ENCODE results near the gene KAZN.

Gene KAZN

DNA sequence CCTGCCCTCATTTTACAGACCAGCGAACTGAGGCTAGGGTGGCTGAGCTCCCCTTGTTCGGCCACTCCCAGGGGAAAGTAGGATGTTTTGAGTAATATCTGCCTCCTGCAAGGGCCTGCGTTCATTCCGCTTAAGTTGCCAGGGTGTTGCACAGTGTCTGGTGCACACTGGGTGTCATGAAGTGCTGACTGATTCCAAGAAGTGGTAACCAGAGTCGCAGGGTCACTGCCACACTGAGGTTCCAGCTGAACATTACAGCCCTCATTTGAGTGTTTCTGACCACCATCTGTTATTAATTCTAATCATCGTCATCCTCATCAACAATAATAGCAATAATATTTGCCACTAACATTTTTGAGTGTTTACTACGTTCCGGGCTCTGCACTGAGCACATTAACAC lies 250.6 kb downstream of the KAZN start:
- DNase-seq (ENCODE audit: low read depth, low spot score): no peak
- no peak overlapping the region for H3K4me3 ChIP-seq (ENCODE audit: low read length)

GRCh38 chr1:14850563-14850962 lies 252.1 kb downstream of the KAZN start:
- H3K4me3 ChIP-seq (ENCODE audit: low read length): no peak overlapping the region
- no peak for DNase-seq (ENCODE audit: low read depth, low spot score)

DNA sequence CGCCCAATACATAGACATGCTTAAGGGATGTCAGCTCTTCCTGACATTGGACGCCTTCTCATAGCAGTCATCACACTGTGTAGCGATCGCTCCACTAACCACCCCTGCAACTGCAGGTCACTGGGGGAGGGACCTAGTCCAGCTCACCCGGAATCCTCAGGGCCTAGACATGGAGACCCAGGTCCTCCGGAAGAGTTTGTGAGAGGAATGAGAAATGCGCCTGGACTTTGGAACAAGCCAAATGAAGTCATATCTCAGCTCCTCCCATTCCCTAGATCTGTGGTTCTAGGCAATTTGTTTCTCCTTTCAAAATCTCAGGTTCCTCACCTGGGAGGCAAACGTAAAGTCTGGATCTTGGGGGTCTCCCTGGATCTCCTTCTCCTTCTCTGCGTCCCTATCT lies 253.3 kb downstream of the KAZN start:
- DNase-seq (ENCODE audit: low read depth, low spot score): no peak
- no peak overlapping the region for H3K4me3 ChIP-seq (ENCODE audit: low read length)

DNA sequence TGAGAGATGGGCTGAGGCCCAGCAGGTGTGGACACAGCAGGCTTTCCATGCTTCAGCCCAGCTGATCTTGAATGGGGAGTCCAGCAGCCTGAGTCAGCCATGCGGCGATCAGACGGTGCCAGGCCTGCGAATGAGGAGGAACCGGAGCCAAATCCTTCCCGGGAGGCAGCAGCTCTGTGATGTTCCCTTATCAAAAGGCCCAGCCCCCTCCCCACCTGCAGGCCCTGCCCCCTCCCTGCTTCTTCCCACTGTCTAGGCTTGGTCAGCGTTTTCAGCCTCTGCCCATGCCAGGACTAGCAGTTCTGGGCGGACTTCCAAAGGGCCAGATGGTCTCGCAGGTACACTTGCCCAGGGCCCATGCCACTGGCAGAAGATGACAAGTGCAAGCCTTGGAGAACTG lies 253.8 kb downstream of the KAZN start:
- DNase-seq (ENCODE audit: low read depth, low spot score): no peak
- H3K4me3 ChIP-seq (ENCODE audit: low read length): no peak overlapping the region

DNA sequence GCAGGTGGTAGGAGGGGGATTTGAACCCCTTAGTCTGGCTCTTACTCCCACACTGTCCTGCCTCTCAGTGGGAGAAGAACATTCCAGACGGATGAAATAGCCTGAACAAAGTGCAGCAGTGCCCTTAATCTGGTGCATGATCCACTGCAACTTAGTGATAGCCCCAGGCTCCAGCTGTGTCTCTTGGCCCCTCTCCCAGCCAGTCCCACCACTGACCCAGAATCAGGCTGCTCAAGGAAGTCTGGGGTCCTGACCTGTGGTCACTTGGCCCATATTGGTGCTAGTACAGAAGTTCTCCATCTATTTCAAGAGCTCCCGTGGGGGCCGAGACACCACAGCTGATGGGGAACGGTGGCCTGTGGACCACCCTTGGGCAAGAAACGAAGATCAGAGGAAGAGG lies 255.0 kb downstream of the KAZN start:
- H3K4me3 ChIP-seq (ENCODE audit: low read length): no peak overlapping the region
- DNase-seq (ENCODE audit: low read depth, low spot score): no peak

- no peak overlapping the region for H3K4me3 ChIP-seq (ENCODE audit: low read length)
- DNase-seq (ENCODE audit: low read depth, low spot score): no peak
Observed at GRCh38 chr1:14855268-14855667, 256.8 kb downstream of the KAZN start.

- H3K4me3 ChIP-seq (ENCODE audit: low read length): no peak overlapping the region
- DNase-seq (ENCODE audit: low read depth, low spot score): no peak
Observed at GRCh38 chr1:14855801-14856200, 257.3 kb downstream of the KAZN start.

GRCh38 chr1:14857436-14858195 lies 259.1 kb downstream of the KAZN start:
- no peak overlapping the region for H3K4me3 ChIP-seq (ENCODE audit: low read length)
- DNase-seq (ENCODE audit: low read depth, low spot score): no peak

GRCh38 chr1:14862114-14862771 lies 263.8 kb downstream of the KAZN start:
- H3K4me3 ChIP-seq (ENCODE audit: low read length): no peak overlapping the region
- no peak for DNase-seq (ENCODE audit: low read depth, low spot score)

DNA sequence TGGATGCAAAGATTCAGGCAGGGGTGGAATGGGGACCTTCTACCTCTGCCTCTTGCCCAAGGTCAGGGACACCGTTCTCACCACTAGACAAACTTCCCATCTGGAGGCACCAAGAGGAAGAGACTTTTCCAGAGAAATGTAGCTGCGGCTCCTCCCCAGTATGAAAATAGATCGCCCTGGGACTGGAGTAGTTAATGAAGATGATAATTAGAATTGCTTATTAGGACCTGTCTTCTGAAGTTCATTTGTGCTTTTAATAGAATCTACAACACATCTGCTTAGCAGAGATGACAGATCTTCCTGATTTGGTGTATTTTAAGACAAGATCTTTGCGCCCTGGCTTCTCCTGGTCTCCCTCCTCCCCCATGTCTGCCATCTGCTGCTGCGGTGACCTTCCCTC lies 266.6 kb downstream of the KAZN start:
- no peak for DNase-seq (ENCODE audit: low read depth, low spot score)
- no peak overlapping the region for H3K4me3 ChIP-seq (ENCODE audit: low read length)

DNA sequence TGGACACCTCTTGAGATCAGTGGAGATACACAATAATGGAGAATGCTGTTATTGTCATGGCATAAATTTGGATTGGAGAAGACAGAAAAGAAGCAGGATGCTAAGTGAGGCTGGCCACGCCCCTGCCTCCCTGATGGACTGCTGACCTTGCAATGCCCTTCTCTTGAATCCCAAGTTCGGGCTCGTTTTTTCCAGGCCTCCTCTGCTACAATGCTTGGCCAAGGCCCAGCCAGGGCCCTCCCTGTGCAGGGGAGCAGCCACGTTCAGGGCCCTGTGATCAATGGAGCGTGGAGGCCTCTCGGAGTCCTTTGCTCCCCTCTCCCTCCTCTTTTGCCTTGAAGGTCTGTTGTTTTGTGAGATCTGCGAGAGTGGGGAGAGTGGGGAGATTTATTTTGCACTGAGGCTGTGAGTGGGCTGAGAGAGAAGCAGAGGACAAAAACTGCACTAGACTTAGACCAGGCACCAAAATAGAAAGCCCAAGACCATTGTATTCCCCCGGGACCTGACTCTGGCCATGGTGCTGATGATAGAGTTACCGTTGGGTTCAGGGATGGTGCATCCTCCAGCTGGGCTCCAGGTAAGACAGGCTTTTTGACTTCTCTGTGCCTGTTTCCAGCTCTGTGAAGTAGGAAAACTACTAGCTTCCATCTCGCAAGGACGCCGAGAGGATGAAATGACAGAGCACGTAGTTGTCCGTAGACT lies 268.6 kb downstream of the KAZN start:
- H3K4me3 ChIP-seq (ENCODE audit: low read length): no peak overlapping the region
- DNase-seq (ENCODE audit: low read depth, low spot score): no peak

GRCh38 chr1:14869187-14869586 lies 270.7 kb downstream of the KAZN start:
- no peak for DNase-seq (ENCODE audit: low read depth, low spot score)
- H3K4me3 ChIP-seq (ENCODE audit: low read length): no peak overlapping the region

GRCh38 chr1:14871218-14871970 lies 272.9 kb downstream of the KAZN start:
- no peak for DNase-seq (ENCODE audit: low read depth, low spot score)
- H3K4me3 ChIP-seq (ENCODE audit: low read length): no peak overlapping the region

DNA sequence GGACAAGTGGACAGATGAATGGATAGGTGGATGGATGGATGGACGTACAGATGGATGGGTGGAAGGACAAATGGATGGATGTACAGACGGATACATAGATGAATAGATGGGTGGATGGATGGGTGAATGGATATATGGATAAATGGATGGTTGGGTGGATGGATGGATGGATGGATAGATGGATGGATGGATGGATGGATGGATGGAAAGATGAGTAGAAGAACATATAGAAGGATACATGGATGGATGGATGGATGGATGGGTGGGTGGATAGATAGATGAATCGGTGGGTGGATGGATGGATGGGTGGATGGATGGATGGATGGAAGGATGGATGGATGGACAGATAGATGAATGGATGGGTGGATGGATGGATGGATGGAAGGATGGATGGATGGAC lies 274.3 kb downstream of the KAZN start:
- no peak overlapping the region for H3K4me3 ChIP-seq (ENCODE audit: low read length)
- no peak for DNase-seq (ENCODE audit: low read depth, low spot score)

DNA sequence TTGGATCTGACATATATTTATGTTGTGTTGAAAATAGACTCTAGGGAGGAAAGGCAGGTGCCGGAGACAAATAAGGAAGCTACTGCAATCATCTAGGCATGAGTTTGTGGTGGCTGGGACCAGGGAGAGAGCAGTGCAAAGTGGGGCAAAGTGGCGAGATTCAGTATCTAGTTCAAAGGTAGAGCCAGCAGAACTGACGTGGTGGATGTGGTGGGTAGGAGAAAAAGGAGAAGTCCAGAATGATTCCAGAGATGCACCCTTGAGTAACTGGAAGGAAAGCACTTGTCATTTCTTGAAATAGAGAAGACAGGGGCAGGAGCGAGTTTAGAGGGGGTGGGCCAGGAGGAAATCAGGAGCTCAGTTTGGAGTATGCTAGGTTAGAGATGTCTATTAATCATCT lies 275.2 kb downstream of the KAZN start:
- H3K4me3 ChIP-seq (ENCODE audit: low read length): no peak overlapping the region
- DNase-seq (ENCODE audit: low read depth, low spot score): no peak

DNA sequence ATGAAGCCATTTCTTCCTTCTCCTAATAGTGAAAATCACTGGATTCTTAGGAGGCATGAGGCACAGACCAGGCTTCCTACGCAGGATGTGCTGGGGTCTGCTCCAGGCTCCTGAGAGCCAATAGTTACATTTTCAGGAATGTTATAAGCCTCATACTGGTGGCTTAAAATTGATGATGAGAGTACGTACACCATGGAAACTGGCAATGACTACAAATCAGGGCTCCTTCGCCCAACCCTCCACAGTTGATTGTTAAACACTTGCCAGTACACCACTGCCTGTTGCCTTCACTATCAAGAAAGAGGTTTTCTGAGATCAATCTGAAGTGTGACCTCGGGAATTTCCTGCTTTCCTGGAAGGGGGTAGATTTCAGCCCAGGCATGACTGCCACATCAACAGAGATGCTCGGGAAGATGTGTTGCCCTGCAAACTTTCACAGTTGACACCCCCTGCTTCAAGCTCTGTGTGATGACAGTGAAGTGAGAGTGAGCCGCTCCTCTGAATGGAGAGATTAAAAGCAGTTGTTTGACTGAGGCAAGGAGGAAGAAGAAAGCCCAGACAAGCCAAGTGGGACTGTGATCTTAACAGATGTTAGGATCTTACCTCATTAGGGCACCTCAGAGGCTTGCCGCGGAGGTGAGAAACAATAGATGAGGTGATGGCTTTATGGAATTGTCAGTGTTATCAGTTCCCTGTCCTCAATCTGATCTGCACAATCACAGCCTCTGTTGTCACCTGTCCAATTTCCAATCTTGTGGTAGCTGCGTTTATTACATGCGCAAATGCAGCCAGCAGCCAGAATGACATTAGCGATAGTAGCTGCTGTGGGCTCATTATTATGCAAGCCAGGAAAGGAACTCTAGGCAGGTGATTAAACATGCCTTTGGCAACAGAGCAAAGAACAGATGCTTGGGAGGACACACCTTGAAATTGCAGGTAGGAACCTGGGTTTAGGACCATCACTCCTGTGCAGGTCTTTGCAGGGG lies 277.3 kb downstream of the KAZN start:
- no peak overlapping the region for H3K4me3 ChIP-seq (ENCODE audit: low read length)
- DNase-seq (ENCODE audit: low read depth, low spot score): no peak

GRCh38 chr1:14876747-14877146 lies 278.3 kb downstream of the KAZN start:
- H3K4me3 ChIP-seq (ENCODE audit: low read length): no peak overlapping the region
- DNase-seq (ENCODE audit: low read depth, low spot score): no peak

DNA sequence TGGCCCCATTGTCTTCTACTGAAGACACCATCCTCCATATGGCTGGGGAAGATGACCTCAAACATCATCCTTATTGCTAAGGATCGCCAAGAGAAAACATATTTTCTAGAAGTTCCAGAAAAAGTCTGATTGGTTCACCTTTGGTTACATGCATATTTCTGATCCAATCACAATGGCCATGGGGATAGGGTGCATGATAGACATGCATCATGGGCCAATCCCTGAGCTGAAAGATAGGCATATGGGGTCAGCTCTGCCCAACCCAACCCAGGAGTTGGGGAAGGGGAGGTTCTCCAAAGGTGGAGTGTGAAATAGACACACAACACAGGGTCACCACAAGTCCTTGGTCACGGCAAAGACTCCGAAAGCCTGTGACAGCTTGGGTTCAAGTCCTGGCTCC lies 278.7 kb downstream of the KAZN start:
- no peak overlapping the region for H3K4me3 ChIP-seq (ENCODE audit: low read length)
- peak; percentile 6 for DNase-seq (ENCODE audit: low read depth, low spot score)

DNA sequence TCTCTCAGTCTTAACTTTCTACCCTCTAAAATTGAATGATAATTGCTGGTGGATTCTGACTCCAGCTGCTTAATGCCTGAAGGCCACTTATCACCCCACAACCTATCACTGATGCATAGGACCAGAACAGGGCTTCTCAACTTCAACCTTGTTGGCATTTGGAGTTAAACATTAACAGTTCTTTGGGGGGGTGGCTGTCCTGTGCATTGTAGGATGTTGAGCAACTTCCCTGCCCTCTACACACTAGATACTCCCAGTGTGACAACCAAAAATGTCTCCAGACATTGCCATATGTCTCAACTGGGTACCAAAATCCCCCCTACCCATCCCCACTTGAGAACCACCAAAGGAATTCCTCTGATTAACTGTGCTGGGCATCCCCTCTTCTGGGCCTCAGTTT lies 279.6 kb downstream of the KAZN start:
- DNase-seq (ENCODE audit: low read depth, low spot score): no peak
- no peak overlapping the region for H3K4me3 ChIP-seq (ENCODE audit: low read length)
